Fibroblast of lung (primary cell): ENCODE measurements around the gene SELENOO. TPM values are rescaled to one million over a fixed set of nuclear protein-coding genes. Genes with fewer than 3 reads are reported as not detected.

Source experiments
- DNase-seq, 2 donors: peaks; one replicate each; pipeline versions ENCODE4 v3.0.0 to v3.0.0-alpha.2; 2010; ENCODE audit warnings: low read depth in 2 of 2
- H2AFZ ChIP-seq: 2 replicates; pipeline ENCODE4 v1.5.1; 2012; ENCODE audit warnings: low read length, control low read depth, inconsistent platforms
- H3K27ac ChIP-seq: 2 replicates; pipeline ENCODE4 v1.5.1; 2011; ENCODE audit warnings: low read length, control low read depth; ENCODE audit not compliant: insufficient read depth
- H3K27me3 ChIP-seq: 2 replicates; pipeline ENCODE4 v1.5.1; 2011; ENCODE audit warnings: mild to moderate bottlenecking, low read length; ENCODE audit not compliant: control insufficient read depth, insufficient read depth
- H3K36me3 ChIP-seq: 2 replicates; pipeline ENCODE4 v1.5.1; 2011; ENCODE audit warnings: low read length; ENCODE audit not compliant: control insufficient read depth, insufficient read depth
- H3K4me1 ChIP-seq: 2 replicates; pipeline ENCODE4 v1.5.1; 2011; ENCODE audit warnings: low read length; ENCODE audit not compliant: control insufficient read depth, insufficient read depth; ENCODE audit errors: extremely low read depth
- H3K4me2 ChIP-seq: 2 replicates; pipeline ENCODE4 v1.5.1; 2011; ENCODE audit warnings: low read length, control low read depth; ENCODE audit not compliant: insufficient read depth; ENCODE audit errors: extremely low read depth
- H3K4me3 ChIP-seq, 4 experiments: fragments of 200-600 bp in 1 of 4; sonication (generic) in 1 of 4; replicated peaks in 1 of 4; 2 replicates each; pipeline ENCODE4 v1.5.1; 2011 to 2016; ENCODE audit warnings: low read length in 4 of 4, low read depth in 3 of 4, mild to moderate bottlenecking in 3 of 4, control low read depth in 2 of 4, inconsistent platforms in 1 of 4, mixed read lengths in 1 of 4; ENCODE audit not compliant: insufficient read depth in 1 of 4; ENCODE audit errors: control extremely low read depth in 1 of 4
- H3K79me2 ChIP-seq: 2 replicates; pipeline ENCODE4 v1.5.1; 2012; ENCODE audit warnings: mild to moderate bottlenecking, low read length, inconsistent platforms; ENCODE audit not compliant: control insufficient read depth, insufficient read depth
- H3K9ac ChIP-seq: 2 replicates; pipeline ENCODE4 v1.5.1; 2011; ENCODE audit warnings: mild to moderate bottlenecking, low read length, control low read depth; ENCODE audit not compliant: insufficient read depth
- H3K9me3 ChIP-seq: 2 replicates; pipeline ENCODE4 v1.5.1; 2012; ENCODE audit warnings: low read depth, low read length; ENCODE audit not compliant: control insufficient read depth, insufficient read depth
- H4K20me1 ChIP-seq: 2 replicates; pipeline ENCODE4 v1.5.1; 2011; ENCODE audit warnings: low read length; ENCODE audit not compliant: control insufficient read depth, insufficient read depth; ENCODE audit errors: extremely low read depth
- CTCF ChIP-seq, 2 donors: IDR thresholded peaks in 1 of 2; conservative IDR thresholded peaks in 1 of 2; 1 replicate in 1 of 2; 2 replicates in 1 of 2; pipeline ENCODE4 v1.5.1; 2011 to 2012; ENCODE audit warnings: low read length in 2 of 2, control low read depth in 1 of 2, inconsistent platforms in 1 of 2, low read depth in 1 of 2, mild to moderate bottlenecking in 1 of 2
- EZH2 ChIP-seq: IDR thresholded peaks from 2 replicates; pipeline ENCODE4 v1.5.1; 2012; ENCODE audit warnings: low read length, control low read depth, mild to moderate bottlenecking; ENCODE audit errors: missing control alignments
- polyA plus RNA-seq, 2 donors: library from polyadenylated mRNA; depleted of rRNA in 1 of 2; stranded (reverse) in 1 of 2; unstranded in 1 of 2; fragments of >200 nt; gene quantifications; 2 replicates each; pipeline ENCODE4 v1.2.1, GENCODE V29; 2011 to 2012; ENCODE audit warnings: missing spikeins in 1 of 2
- total RNA-seq: library from RNA; depleted of rRNA; stranded (reverse); fragments of >200 nt; gene quantifications from 2 replicates; pipeline ENCODE4 v1.2.1, GENCODE V29; 2014

Gene SELENOO
- total and polyA plus RNA-seq, 2 donors (not counting 1 experiment from before 2014, with no cell fraction given) = 8.3 to 20.1 TPM

- TF ChIP-seq EZH2 (no peak), CTCF (conservative IDR thresholded peaks at IDR 0.05 in 1 of 2, IDR thresholded peaks at IDR 0.05 in 1 of 2; ENCODE audit: low read depth in 1 of 2, low read length in 2 of 2) (no peak)
- Histone ChIP-seq H3K9me3 (no peaks in the 10 kb centered on the region), H3K9ac (peak within 1 kb of the TSS; percentile 65), H3K4me2 (peak within 1 kb of the TSS; percentile 87), H2AFZ (peak within 1 kb of the TSS; percentile 96), H3K79me2 (peaks cover 23% of the 10 kb centered on the region), H4K20me1 (no peaks in the 10 kb centered on the region), H3K4me1 (peaks cover 14% of the 10 kb centered on the region), H3K27ac (peak within 1 kb of the TSS; percentile 44), H3K36me3 (peaks cover 5% of the 10 kb centered on the region), H3K4me3 (peak within 1 kb of the TSS; percentile 45 to 68 (median 61)), H3K27me3 (no peaks in the 10 kb centered on the region)
- peak; percentile 79 to 88 for DNase-seq
These were observed 15.3 kb upstream of the SELENOO start, which contains the start of gene TRABD for GRCh38 chr22:50185375-50186087. TRABD (plus strand) TSS chr22:50185913; CDS start chr22:50193061, 7,148 bp downstream.

GRCh38 chr22:50186181-50186714 is 14.6 kb upstream of the SELENOO start:
- Histone ChIP-seq H3K4me1 (peaks cover 17% of the 10 kb centered on the region), H2AFZ (no peak overlapping the region), H3K27ac (peak overlapping the region; percentile 38), H3K79me2 (peaks cover 30% of the 10 kb centered on the region), H3K27me3 (no peaks in the 10 kb centered on the region), H4K20me1 (no peaks in the 10 kb centered on the region), H3K4me3 (peak overlapping the region; percentile 45 to 68 (median 61)), H3K36me3 (peaks cover 5% of the 10 kb centered on the region), H3K9me3 (no peaks in the 10 kb centered on the region), H3K9ac (peak overlapping the region; percentile 65), H3K4me2 (peak overlapping the region; percentile 83)
- no peak for DNase-seq
- TF ChIP-seq EZH2 (no peak), CTCF (conservative IDR thresholded peaks at IDR 0.05 in 1 of 2, IDR thresholded peaks at IDR 0.05 in 1 of 2; ENCODE audit: low read depth in 1 of 2, low read length in 2 of 2) (no peak)

- Histone ChIP-seq H3K4me2 (peak overlapping the region; percentile 83), H3K9ac (peak overlapping the region; percentile 30), H2AFZ (no peak overlapping the region), H3K79me2 (peaks cover 37% of the 10 kb centered on the region), H3K9me3 (no peaks in the 10 kb centered on the region), H3K27ac (no peak overlapping the region), H3K4me3 (peak overlapping the region; percentile 45 to 68 (median 61)), H3K4me1 (peaks cover 17% of the 10 kb centered on the region), H3K36me3 (peaks cover 5% of the 10 kb centered on the region), H4K20me1 (no peaks in the 10 kb centered on the region), H3K27me3 (no peaks in the 10 kb centered on the region)
- TF ChIP-seq EZH2 (no peak), CTCF (conservative IDR thresholded peaks at IDR 0.05 in 1 of 2, IDR thresholded peaks at IDR 0.05 in 1 of 2; ENCODE audit: low read depth in 1 of 2, low read length in 2 of 2) (no peak)
- DNase-seq = peak in 1 of 2 donors; percentile 19
These were observed 13.9 kb upstream of the SELENOO start for GRCh38 chr22:50186761-50187523.
